ENCODE measurements around the gene ZNF729. TPM values are rescaled to one million over a fixed set of nuclear protein-coding genes. Genes with fewer than 3 reads are reported as not detected.

ZNF729 gene
- total RNA-seq, 2 experiments from 2014 or later, result not detected

- ChIA-PET CTCF (no interaction called here), POLR2A (no interaction called here)
- no peaks in the 10 kb centered on the region for H3K27me3 ChIP-seq (ENCODE audit: control insufficient read depth in 1 of 2, insufficient read depth in 2 of 2, low read length in 2 of 2)
- no peak overlapping the region for H3K27ac ChIP-seq (ENCODE audit: low read depth in 1 of 2, low read length in 2 of 2)
- H3K4me3 ChIP-seq (ENCODE audit: low read length), result no peak overlapping the region
- H3K36me3 Mint-ChIP-seq (ENCODE audit: low read depth), result no peaks in the 10 kb centered on the region
- H3K9me3 ChIP-seq (ENCODE audit: control insufficient read depth in 1 of 2, insufficient read depth in 1 of 2, low read length in 2 of 2), result peaks cover 5 to 11% of the 10 kb centered on the region in 2 experiments
- no peaks in the 10 kb centered on the region for H3K4me1 Mint-ChIP-seq (ENCODE audit: low read depth)
- no peaks in the 10 kb centered on the region for H3K27me3 Mint-ChIP-seq
- H3K4me3 Mint-ChIP-seq, result no peak overlapping the region
- H3K9me3 Mint-ChIP-seq, result peaks cover 18% of the 10 kb centered on the region
- ATAC-seq (ENCODE audit: poor library complexity), result no peak
- intact Hi-C loops (cut with DNase I, micrococcal nuclease), result no loop called here
- TF ChIP-seq, protein P1, sequence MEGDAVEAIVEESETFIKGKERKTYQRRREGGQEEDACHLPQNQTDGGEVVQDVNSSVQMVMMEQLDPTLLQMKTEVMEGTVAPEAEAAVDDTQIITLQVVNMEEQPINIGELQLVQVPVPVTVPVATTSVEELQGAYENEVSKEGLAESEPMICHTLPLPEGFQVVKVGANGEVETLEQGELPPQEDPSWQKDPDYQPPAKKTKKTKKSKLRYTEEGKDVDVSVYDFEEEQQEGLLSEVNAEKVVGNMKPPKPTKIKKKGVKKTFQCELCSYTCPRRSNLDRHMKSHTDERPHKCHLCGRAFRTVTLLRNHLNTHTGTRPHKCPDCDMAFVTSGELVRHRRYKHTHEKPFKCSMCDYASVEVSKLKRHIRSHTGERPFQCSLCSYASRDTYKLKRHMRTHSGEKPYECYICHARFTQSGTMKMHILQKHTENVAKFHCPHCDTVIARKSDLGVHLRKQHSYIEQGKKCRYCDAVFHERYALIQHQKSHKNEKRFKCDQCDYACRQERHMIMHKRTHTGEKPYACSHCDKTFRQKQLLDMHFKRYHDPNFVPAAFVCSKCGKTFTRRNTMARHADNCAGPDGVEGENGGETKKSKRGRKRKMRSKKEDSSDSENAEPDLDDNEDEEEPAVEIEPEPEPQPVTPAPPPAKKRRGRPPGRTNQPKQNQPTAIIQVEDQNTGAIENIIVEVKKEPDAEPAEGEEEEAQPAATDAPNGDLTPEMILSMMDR (IDR thresholded peaks at IDR 0.05), result no peak
- H3K36me3 ChIP-seq (ENCODE audit: insufficient read depth, low read length), result no peaks in the 10 kb centered on the region
- H3K27ac Mint-ChIP-seq, result no peak overlapping the region
- DNase-seq, result no peak
- no peaks in the 10 kb centered on the region for H3K4me1 ChIP-seq (ENCODE audit: insufficient read depth, low read length)
Observed at GRCh38 chr19:22331521-22331920, 45.3 kb downstream of the ZNF729 start.

GRCh38 chr19:22332924-22333323, 46.7 kb downstream of the ZNF729 start:
- H3K4me1 ChIP-seq (ENCODE audit: insufficient read depth, low read length), result no peaks in the 10 kb centered on the region
- H3K27ac ChIP-seq (ENCODE audit: low read depth in 1 of 2, low read length in 2 of 2), result no peak overlapping the region
- Mint-ChIP-seq H3K36me3 (ENCODE audit: low read depth) (no peaks in the 10 kb centered on the region), H3K9me3 (peaks cover 22% of the 10 kb centered on the region), H3K27me3 (no peaks in the 10 kb centered on the region), H3K4me1 (ENCODE audit: low read depth) (no peaks in the 10 kb centered on the region), H3K4me3 (no peak overlapping the region), H3K27ac (no peak overlapping the region)
- peaks cover 0 to 6% of the 10 kb centered on the region in 2 experiments for H3K9me3 ChIP-seq (ENCODE audit: control insufficient read depth in 1 of 2, insufficient read depth in 1 of 2, low read length in 2 of 2)
- H3K4me3 ChIP-seq (ENCODE audit: low read length), result no peak overlapping the region
- TF ChIP-seq, protein P1 (IDR thresholded peaks at IDR 0.05), result no peak
- no peaks in the 10 kb centered on the region for H3K27me3 ChIP-seq (ENCODE audit: control insufficient read depth in 1 of 2, insufficient read depth in 2 of 2, low read length in 2 of 2)
- CTCF ChIA-PET, result no interaction called here
- no peak for DNase-seq
- POLR2A ChIA-PET, result no interaction called here
- H3K36me3 ChIP-seq (ENCODE audit: insufficient read depth, low read length), result no peaks in the 10 kb centered on the region
- ATAC-seq (ENCODE audit: poor library complexity), result no peak
- intact Hi-C loops (cut with DNase I, micrococcal nuclease), result no loop called here

GRCh38 chr19:22335716-22336115, 49.5 kb downstream of the ZNF729 start:
- Mint-ChIP-seq H3K27ac (no peak overlapping the region), H3K27me3 (no peaks in the 10 kb centered on the region), H3K36me3 (ENCODE audit: low read depth) (no peaks in the 10 kb centered on the region), H3K9me3 (peaks cover 15% of the 10 kb centered on the region), H3K4me3 (no peak overlapping the region), H3K4me1 (ENCODE audit: low read depth) (no peaks in the 10 kb centered on the region)
- no peak for DNase-seq
- Histone ChIP-seq H3K27ac (ENCODE audit: low read depth in 1 of 2, low read length in 2 of 2) (no peak overlapping the region), H3K4me3 (ENCODE audit: low read length) (no peak overlapping the region), H3K36me3 (ENCODE audit: insufficient read depth, low read length) (no peaks in the 10 kb centered on the region), H3K9me3 (ENCODE audit: control insufficient read depth in 1 of 2, insufficient read depth in 1 of 2, low read length in 2 of 2) (peaks cover 0 to 6% of the 10 kb centered on the region in 2 experiments), H3K4me1 (ENCODE audit: insufficient read depth, low read length) (no peaks in the 10 kb centered on the region), H3K27me3 (ENCODE audit: control insufficient read depth in 1 of 2, insufficient read depth in 2 of 2, low read length in 2 of 2) (no peaks in the 10 kb centered on the region)
- POLR2A ChIA-PET, result no interaction called here
- ATAC-seq (ENCODE audit: poor library complexity), result no peak
- intact Hi-C loops (cut with DNase I, micrococcal nuclease), result no loop called here
- CTCF ChIA-PET, result no interaction called here
- TF ChIP-seq, protein P1 (IDR thresholded peaks at IDR 0.05), result no peak

Measured in CD4-positive, alpha-beta T cell (primary cell).